GM21526 (cell line): ENCODE results near the gene CEP97.
"Not testable (repeated sequence)": the region's sequence is repeated elsewhere in the genome, so short reads cannot be mapped to it uniquely, and the experiment has no call there.

Experiments
- ATAC-seq: cut with Tn5 transposase; IDR thresholded peaks from one replicate; pipeline ENCODE4 v1.9.1; 2021; ENCODE audit warnings: moderate library complexity; ENCODE audit not compliant: unreplicated experiment, low FRiP score

The CEP97 gene

GRCh38 chr3:101724329-101725193, at the start of gene CEP97:
Gene CEP97 (plus strand): TSS chr3:101724614. CDS start chr3:101724677, 63 bp downstream.
- peak; percentile 86 for ATAC-seq

GRCh38 chr3:101675709-101676215, 48.7 kb upstream of the CEP97 start:
- no peak for ATAC-seq

GRCh38 chr3:101676216-101676764, 48.1 kb upstream of the CEP97 start:
- peak; percentile 82 for ATAC-seq

GRCh38 chr3:101676765-101677435, 47.5 kb upstream of the CEP97 start, which contains the start of gene ZBTB11:
Gene ZBTB11 (minus strand): TSS chr3:101677132. CDS start chr3:101676914, 218 bp downstream.
- peak; percentile 74 for ATAC-seq

GRCh38 chr3:101677436-101678286, 46.8 kb upstream of the CEP97 start:
- no peak for ATAC-seq

GRCh38 chr3:101678837-101679236, 45.6 kb upstream of the CEP97 start:
- ATAC-seq = not testable (repeated sequence)

GRCh38 chr3:101680466-101680865, 43.9 kb upstream of the CEP97 start:
- no peak for ATAC-seq

GRCh38 chr3:101685050-101685400, 39.4 kb upstream of the CEP97 start:
- no peak for ATAC-seq

GRCh38 chr3:101685870-101686307, 38.5 kb upstream of the CEP97 start:
- no peak for ATAC-seq

GRCh38 chr3:101687142-101687931, 37.1 kb upstream of the CEP97 start:
- ATAC-seq = no peak

- ATAC-seq = no peak
Measured at GRCh38 chr3:101689286-101689685, 35.1 kb upstream of the CEP97 start.

GRCh38 chr3:101690972-101691371, 33.4 kb upstream of the CEP97 start:
- peak; percentile 41 for ATAC-seq

- not testable (repeated sequence) for ATAC-seq
Measured at GRCh38 chr3:101691685-101692671, 32.4 kb upstream of the CEP97 start.

GRCh38 chr3:101693540-101693939, 30.9 kb upstream of the CEP97 start:
- not testable (repeated sequence) for ATAC-seq

GRCh38 chr3:101694836-101695235, 29.6 kb upstream of the CEP97 start:
- not testable (repeated sequence) for ATAC-seq

GRCh38 chr3:101695779-101696372, 28.5 kb upstream of the CEP97 start:
- no peak for ATAC-seq

- no peak for ATAC-seq
Measured at GRCh38 chr3:101701696-101702634, 22.4 kb upstream of the CEP97 start.
